GM12878 (cell line): ENCODE results near the gene CASTOR1. TPM values are rescaled to one million over a fixed set of nuclear protein-coding genes. Genes with fewer than 3 reads are reported as not detected.

Experiments
- ATAC-seq: fragments of 200-7000 bp; cut with Tn5 transposase; 3 replicates; pipeline ENCODE4 v1.9.1; 2020; ENCODE audit warnings: mild to moderate bottlenecking, moderate library complexity
- BruUV-seq: library from RNA; stranded (reverse); fragments of 400-500 nt; replicated peaks from 2 replicates; lab custom pipeline; 2021; lab: Mats Ljungman, UMichigan
- CTCF ChIA-PET: fragments of 300-600 bp; sonication (Branson Sonifier 250); formaldehyde crosslinking; extraction: SDS; loops from one replicate; lab custom pipeline; 2021; ENCODE audit warnings: inconsistent platforms; lab: Yijun Ruan, JAX
- POLR2A ChIA-PET: fragments of 350-600 bp; formaldehyde crosslinking; extraction: SDS; loops from one replicate; lab custom pipeline; 2021; ENCODE audit warnings: inconsistent platforms; lab: Charles Lee
- RAD21 ChIA-PET: fragments of 300-600 bp; sonication (Branson Sonifier 250); formaldehyde crosslinking; loops from one replicate; lab custom pipeline; 2023; ENCODE audit warnings: antibody characterized with exemption; ENCODE audit not compliant: unreplicated experiment; lab: Charles Lee
- SMC1A ChIA-PET: fragments of 300-600 bp; sonication (Branson Sonifier 250); formaldehyde crosslinking; loops from one replicate; lab custom pipeline; 2023; ENCODE audit not compliant: unreplicated experiment, uncharacterized antibody; lab: Charles Lee
- DNase-seq: peaks from one replicate; pipeline ENCODE4 v3.0.0-alpha.2; 2011; ENCODE audit warnings: low read depth, low spot score
- FAIRE-seq: peaks from 3 replicates; lab custom pipeline; 2011; peaks lifted over from hg19 to GRCh38; lab: Jason Lieb, UNC
- H2AFZ ChIP-seq: 2 replicates; pipeline ENCODE4 v1.6.0; 2011; ENCODE audit warnings: low read depth, low read length, control low read depth; ENCODE audit not compliant: control insufficient read depth
- H3K27ac ChIP-seq: 2 replicates; pipeline ENCODE4 v1.5.1; 2011; ENCODE audit warnings: control low read depth; ENCODE audit not compliant: control insufficient read depth, insufficient read depth
- H3K27me3 ChIP-seq, 2 experiments: replicated peaks in 1 of 2; 2 replicates each; pipeline versions ENCODE4 v1.6.0 to v1.6.1; 2011; ENCODE audit warnings: low read length in 1 of 2; ENCODE audit not compliant: control insufficient read depth in 2 of 2, insufficient read depth in 2 of 2
- H3K36me3 ChIP-seq, 2 experiments: 2 replicates each; pipeline ENCODE4 v1.5.1; 2011; ENCODE audit warnings: low read length in 1 of 2; ENCODE audit not compliant: control insufficient read depth in 2 of 2, insufficient read depth in 2 of 2
- H3K4me1 ChIP-seq: 2 replicates; pipeline ENCODE4 v1.6.1; 2011; ENCODE audit warnings: mild to moderate bottlenecking, low read length, moderate library complexity, mixed read lengths; ENCODE audit not compliant: control insufficient read depth, insufficient read depth
- H3K4me2 ChIP-seq: 2 replicates; pipeline ENCODE4 v1.6.0; 2011; ENCODE audit warnings: control low read depth; ENCODE audit not compliant: control insufficient read depth, insufficient read depth
- H3K4me3 ChIP-seq: fragments of 200-600 bp; sonication (generic); 2 replicates; pipeline ENCODE4 v1.5.1; 2016
- H3K79me2 ChIP-seq: 2 replicates; pipeline ENCODE4 v1.6.0; 2011; ENCODE audit warnings: low read length; ENCODE audit not compliant: control insufficient read depth, insufficient read depth
- H3K9ac ChIP-seq: 2 replicates; pipeline ENCODE4 v1.8.0; 2011; ENCODE audit warnings: low read length, control low read depth, mixed read lengths; ENCODE audit not compliant: control insufficient read depth, insufficient read depth
- H3K9me3 ChIP-seq: replicated peaks from 3 replicates; pipeline ENCODE4 v1.5.1; 2011; ENCODE audit warnings: mild to moderate bottlenecking, low read length; ENCODE audit not compliant: control insufficient read depth, insufficient read depth
- H4K20me1 ChIP-seq: 2 replicates; pipeline ENCODE4 v1.6.0; 2011; ENCODE audit not compliant: control insufficient read depth, insufficient read depth
- CBX3 ChIP-seq: fragments of 200-600 bp; sonication (generic); IDR thresholded peaks from 2 replicates; pipeline ENCODE4 v1.6.1; 2016; ENCODE audit warnings: low read depth, borderline replicate concordance
- CHD4 ChIP-seq: fragments of 200-600 bp; sonication (generic); IDR thresholded peaks from 2 replicates; pipeline ENCODE4 v1.6.1; 2016; ENCODE audit warnings: mild to moderate bottlenecking
- DPF2 ChIP-seq: fragments of 450-650 bp; IDR thresholded peaks from 2 replicates; pipeline ENCODE4 v1.6.1; 2017; ENCODE audit warnings: mild to moderate bottlenecking
- E4F1 ChIP-seq: fragments of 450-650 bp; IDR thresholded peaks from 2 replicates; pipeline ENCODE4 v1.6.1; 2018; ENCODE audit warnings: borderline replicate concordance, mild to moderate bottlenecking; ENCODE audit not compliant: partially characterized antibody
- EP300 ChIP-seq, 2 experiments: fragments of 150-350 bp in 1 of 2; IDR thresholded peaks; 2 replicates each; pipeline ENCODE4 v1.6.1; 2011 to 2012; ENCODE audit warnings: low read depth in 2 of 2, low read length in 2 of 2, borderline replicate concordance in 1 of 2, improper control_type of control experiment in 1 of 2, inconsistent platforms in 1 of 2; ENCODE audit not compliant: control insufficient read depth in 1 of 2
- ETV6 ChIP-seq, 2 experiments: fragments of 450-650 bp in 1 of 2; IDR thresholded peaks in 1 of 2; conservative IDR thresholded peaks in 1 of 2; 2 replicates each; pipeline ENCODE4 v1.6.1; 2014; ENCODE audit warnings: antibody characterized with exemption in 1 of 2, borderline replicate concordance in 1 of 2, low read depth in 1 of 2, mild to moderate bottlenecking in 1 of 2, moderate library complexity in 1 of 2
- HDAC2 ChIP-seq: fragments of 200-600 bp; sonication (generic); IDR thresholded peaks from 2 replicates; pipeline ENCODE4 v1.6.1; 2017
- MYB ChIP-seq: fragments of 150-350 bp; IDR thresholded peaks from 2 replicates; pipeline ENCODE4 v1.6.1; 2014; ENCODE audit warnings: mild to moderate bottlenecking, low read depth, low read length, borderline replicate concordance
- NFIC ChIP-seq: IDR thresholded peaks from 2 replicates; pipeline ENCODE4 v1.6.1; 2012; ENCODE audit warnings: low read depth, mild to moderate bottlenecking, inconsistent platforms, low read length, moderate library complexity
- NFYA ChIP-seq: IDR thresholded peaks from 2 replicates; pipeline ENCODE4 v1.6.1; 2011; ENCODE audit warnings: low read depth, mild to moderate bottlenecking, low read length, improper control_type of control experiment, borderline replicate concordance
- PAX5 ChIP-seq: IDR thresholded peaks from 2 replicates; pipeline ENCODE4 v1.6.1; 2011; ENCODE audit warnings: low read depth, low read length, borderline replicate concordance
- RAD51 ChIP-seq: fragments of 450-650 bp; IDR thresholded peaks from 2 replicates; pipeline ENCODE4 v1.6.1; 2016; ENCODE audit warnings: moderate library complexity, mild to moderate bottlenecking, inconsistent platforms
- RCOR1 ChIP-seq: conservative IDR thresholded peaks from 2 replicates; pipeline ENCODE4 v1.6.1; 2012; ENCODE audit warnings: low read depth, low read length, improper control_type of control experiment
- SREBF2 ChIP-seq: IDR thresholded peaks from 2 replicates; pipeline ENCODE4 v1.6.1; 2012; ENCODE audit warnings: mild to moderate bottlenecking, low read length
- SRF ChIP-seq, 2 experiments: IDR thresholded peaks; 2 replicates each; pipeline ENCODE4 v1.6.1; 2011; ENCODE audit warnings: low read depth in 2 of 2, low read length in 2 of 2, mild to moderate bottlenecking in 1 of 2, moderate library complexity in 1 of 2
- SUZ12 ChIP-seq: fragments of 200-600 bp; sonication (generic); IDR thresholded peaks from one replicate; pipeline ENCODE4 v1.6.1; 2018; ENCODE audit warnings: antibody characterized with exemption, mild to moderate bottlenecking; ENCODE audit not compliant: unreplicated experiment
- ZNF217 ChIP-seq: fragments of 450-650 bp; IDR thresholded peaks from 2 replicates; pipeline ENCODE4 v1.6.1; 2017; ENCODE audit warnings: antibody characterized with exemption, mild to moderate bottlenecking
- WGBS: methylation state at CpG from one replicate; pipeline ENCODE4 v1.1.6; 2016; ENCODE audit warnings: low lambda C conversion rate; ENCODE audit not compliant: insufficient replicate concordance, insufficient coverage; ENCODE audit errors: missing lambda C conversion rate; 5-methylcytosine and 5-hydroxymethylcytosine counted together
- in situ Hi-C: fragments of 300-500 bp; cut with MboI; formaldehyde crosslinking; loops from 9 replicates; pipeline ENCODE4 v1.14.3; 2018; ENCODE audit warnings: mixed read lengths
- intact Hi-C: fragments of 100-400 bp; cut with micrococcal nuclease; formaldehyde crosslinking; loops from one replicate; pipeline ENCODE4 v1.14.2; 2022; ENCODE audit not compliant: unreplicated experiment
- polyA plus RNA-seq, 11 experiments: library from polyadenylated mRNA; depleted of rRNA in 4 of 11; unstranded in 6 of 11; stranded (reverse) in 5 of 11; fragments of >200 nt; fragmentation: Nextera tagmentation in 4 of 11; fragmentation: Illumina TruSeq in 1 of 11; extraction: Ambion mirVana in 4 of 11; extraction: Trizol in 1 of 11; gene quantifications; 1 replicate in 1 of 11; 2 replicates in 10 of 11; pipeline versions ENCODE4 v1.2.1 to v1.2.3, GENCODE V29; 2011 to 2016; ENCODE audit warnings: inconsistent platforms in 2 of 11, missing spikeins in 2 of 11, low read depth in 1 of 11
- total RNA-seq, 4 experiments: library from RNA; depleted of rRNA in 3 of 4; stranded (reverse); fragments of >200 nt in 3 of 4; fragmentation: Illumina TruSeq in 1 of 4; extraction: Trizol in 1 of 4; gene quantifications; 2 replicates each; pipeline versions ENCODE4 v1.2.1 to v1.2.3, GENCODE V29; 2013 to 2021
- TF ChIP-seq, protein P1 (sequence below): fragments of 450-650 bp; IDR thresholded peaks from 2 replicates; pipeline ENCODE4 v1.6.1; 2014; ENCODE audit warnings: mild to moderate bottlenecking
- TF ChIP-seq, protein P2 (sequence below): fragments of 450-650 bp; IDR thresholded peaks from 2 replicates; pipeline ENCODE4 v1.6.1; 2017; ENCODE audit warnings: mild to moderate bottlenecking, low read depth, inconsistent platforms; ENCODE audit not compliant: poor library complexity, severe bottlenecking

The CASTOR1 gene
- total and polyA plus RNA-seq, 10 of the 15 experiments (the other 5 are each of a cell fraction or from before 2014, with no cell fraction given): 0.31 to 9.1 (median 3.3) TPM

DNA sequence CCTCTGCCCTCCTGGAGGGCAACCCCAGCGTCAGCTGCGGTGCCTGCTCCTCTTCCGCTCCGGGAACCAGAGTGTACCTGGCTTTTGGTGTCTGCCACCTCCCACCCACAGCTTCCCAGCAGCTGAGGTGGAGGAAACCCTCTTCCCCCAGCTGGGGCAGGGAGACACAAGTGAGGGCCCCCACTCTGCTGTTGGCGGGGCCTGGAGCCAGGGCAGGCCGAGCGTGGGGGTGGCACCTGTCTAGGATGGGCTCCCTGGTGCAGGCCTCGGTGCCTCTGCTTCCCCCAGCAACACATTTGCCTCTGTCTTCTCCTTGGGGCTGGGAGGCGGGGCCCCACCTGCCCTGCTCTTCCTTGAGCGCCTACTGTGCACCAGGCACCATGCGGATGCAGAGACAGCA, 29.0 kb downstream of the CASTOR1 start (continued):
- TF ChIP-seq, protein P1, sequence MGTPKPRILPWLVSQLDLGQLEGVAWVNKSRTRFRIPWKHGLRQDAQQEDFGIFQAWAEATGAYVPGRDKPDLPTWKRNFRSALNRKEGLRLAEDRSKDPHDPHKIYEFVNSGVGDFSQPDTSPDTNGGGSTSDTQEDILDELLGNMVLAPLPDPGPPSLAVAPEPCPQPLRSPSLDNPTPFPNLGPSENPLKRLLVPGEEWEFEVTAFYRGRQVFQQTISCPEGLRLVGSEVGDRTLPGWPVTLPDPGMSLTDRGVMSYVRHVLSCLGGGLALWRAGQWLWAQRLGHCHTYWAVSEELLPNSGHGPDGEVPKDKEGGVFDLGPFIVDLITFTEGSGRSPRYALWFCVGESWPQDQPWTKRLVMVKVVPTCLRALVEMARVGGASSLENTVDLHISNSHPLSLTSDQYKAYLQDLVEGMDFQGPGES: no peak
- no peak for TF ChIP-seq SUZ12
- TF ChIP-seq NFYA: no peak
- TF ChIP-seq NFIC: no peak
- no peak for TF ChIP-seq CBX3
- TF ChIP-seq SRF (IDR thresholded peaks at IDR 0.05; ENCODE audit: low read depth in 2 of 2, low read length in 2 of 2): no peak

DNA sequence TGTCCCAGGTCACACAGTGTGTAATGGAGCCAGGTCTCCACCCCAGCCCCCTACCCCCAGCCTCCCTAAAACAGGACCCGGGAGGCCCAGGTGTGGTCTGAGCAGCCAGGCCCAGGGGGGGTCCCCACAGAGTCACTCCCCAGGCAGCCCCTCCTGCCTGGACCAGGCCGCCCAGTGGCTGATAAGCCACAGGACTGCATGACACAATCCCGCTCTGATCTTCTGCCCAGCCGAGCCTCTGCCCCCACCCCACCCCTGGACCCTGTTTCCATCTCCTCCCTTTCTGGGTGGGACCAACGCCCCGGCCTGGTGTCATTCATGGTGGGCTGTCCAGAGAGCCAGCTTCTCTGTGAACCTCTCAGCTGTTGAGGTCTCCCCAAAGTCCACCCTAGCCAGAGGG, 35.0 kb downstream of the CASTOR1 start:
- no peaks in the 10 kb centered on the region; a peak in 1 of 4 replicates for H3K27me3 ChIP-seq
- ATAC-seq (no peak), FAIRE-seq (no peak), DNase-seq (no peak)
- BruUV-seq: no TSS peak
- SMC1A ChIA-PET: no interaction called here
- no peak overlapping the region for H3K4me3 ChIP-seq
- no peak overlapping the region for H3K27ac ChIP-seq
- CTCF ChIA-PET: interaction anchor here (1.6 to 2.1 kb wide), 5 partner anchors 9 to 149 kb away, joined by 4 to 20 read pairs (median 7); no protein-coding TSS in a partner anchor
- H3K79me2 ChIP-seq: no peaks in the 10 kb centered on the region
- peaks cover 10% of the 10 kb centered on the region for H3K4me1 ChIP-seq
- H3K4me2 ChIP-seq: no peak overlapping the region
- in situ Hi-C loops (no loop called here), intact Hi-C loops (no loop called here)
- H3K36me3 ChIP-seq: no peaks in the 10 kb centered on the region
- no peaks in the 10 kb centered on the region for H4K20me1 ChIP-seq
- no peak overlapping the region for H2AFZ ChIP-seq
- RAD21 ChIA-PET: interaction anchor here (1.0 to 2.2 kb wide), 3 partner anchors 34 to 147 kb away, joined by 4 to 22 read pairs (median 8); partner anchors contain the start of gene RNF215
- H3K9me3 ChIP-seq: no peaks in the 10 kb centered on the region
- H3K9ac ChIP-seq: no peak overlapping the region
- POLR2A ChIA-PET: no interaction called here
- 30% methylated on average over 6 of the region's 6 CpGs for WGBS
- TF ChIP-seq RCOR1 (no peak), RAD51 (no peak), SREBF2 (no peak), EP300 (IDR thresholded peaks at IDR 0.05; ENCODE audit: borderline replicate concordance in 1 of 2, control insufficient read depth in 1 of 2, low read depth in 2 of 2, low read length in 2 of 2) (no peak), HDAC2 (no peak), CHD4 (no peak), PAX5 (no peak), MYB (no peak), ZNF217 (no peak), ETV6 (conservative IDR thresholded peaks at IDR 0.05 in 1 of 2, IDR thresholded peaks at IDR 0.05 in 1 of 2; ENCODE audit: borderline replicate concordance in 1 of 2, low read depth in 1 of 2) (no peak), DPF2 (no peak), E4F1 (no peak)
- TF ChIP-seq, protein P2, sequence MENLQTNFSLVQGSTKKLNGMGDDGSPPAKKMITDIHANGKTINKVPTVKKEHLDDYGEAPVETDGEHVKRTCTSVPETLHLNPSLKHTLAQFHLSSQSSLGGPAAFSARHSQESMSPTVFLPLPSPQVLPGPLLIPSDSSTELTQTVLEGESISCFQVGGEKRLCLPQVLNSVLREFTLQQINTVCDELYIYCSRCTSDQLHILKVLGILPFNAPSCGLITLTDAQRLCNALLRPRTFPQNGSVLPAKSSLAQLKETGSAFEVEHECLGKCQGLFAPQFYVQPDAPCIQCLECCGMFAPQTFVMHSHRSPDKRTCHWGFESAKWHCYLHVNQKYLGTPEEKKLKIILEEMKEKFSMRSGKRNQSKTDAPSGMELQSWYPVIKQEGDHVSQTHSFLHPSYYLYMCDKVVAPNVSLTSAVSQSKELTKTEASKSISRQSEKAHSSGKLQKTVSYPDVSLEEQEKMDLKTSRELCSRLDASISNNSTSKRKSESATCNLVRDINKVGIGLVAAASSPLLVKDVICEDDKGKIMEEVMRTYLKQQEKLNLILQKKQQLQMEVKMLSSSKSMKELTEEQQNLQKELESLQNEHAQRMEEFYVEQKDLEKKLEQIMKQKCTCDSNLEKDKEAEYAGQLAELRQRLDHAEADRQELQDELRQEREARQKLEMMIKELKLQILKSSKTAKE: no peak
